Retinal pigment epithelial cell (primary cell): ENCODE data around the gene MRAS.

Source experiments
- DNase-seq: peaks from one replicate; pipeline ENCODE4 v3.0.0-alpha.2; 2010; ENCODE audit warnings: low read depth
- H3K4me3 ChIP-seq: 2 replicates; pipeline ENCODE4 v1.5.1; 2011; ENCODE audit warnings: mild to moderate bottlenecking, low read length, control low read depth, moderate library complexity
- TF ChIP-seq, protein P1 (sequence below): conservative IDR thresholded peaks from 2 replicates; pipeline ENCODE4 v1.5.1; 2011; ENCODE audit warnings: low read depth, low read length, control low read depth, inconsistent platforms

Gene MRAS

GRCh38 chr3:138377804-138378203, 29.4 kb downstream of the MRAS start:
- no peak overlapping the region for H3K4me3 ChIP-seq
- TF ChIP-seq, protein P1, sequence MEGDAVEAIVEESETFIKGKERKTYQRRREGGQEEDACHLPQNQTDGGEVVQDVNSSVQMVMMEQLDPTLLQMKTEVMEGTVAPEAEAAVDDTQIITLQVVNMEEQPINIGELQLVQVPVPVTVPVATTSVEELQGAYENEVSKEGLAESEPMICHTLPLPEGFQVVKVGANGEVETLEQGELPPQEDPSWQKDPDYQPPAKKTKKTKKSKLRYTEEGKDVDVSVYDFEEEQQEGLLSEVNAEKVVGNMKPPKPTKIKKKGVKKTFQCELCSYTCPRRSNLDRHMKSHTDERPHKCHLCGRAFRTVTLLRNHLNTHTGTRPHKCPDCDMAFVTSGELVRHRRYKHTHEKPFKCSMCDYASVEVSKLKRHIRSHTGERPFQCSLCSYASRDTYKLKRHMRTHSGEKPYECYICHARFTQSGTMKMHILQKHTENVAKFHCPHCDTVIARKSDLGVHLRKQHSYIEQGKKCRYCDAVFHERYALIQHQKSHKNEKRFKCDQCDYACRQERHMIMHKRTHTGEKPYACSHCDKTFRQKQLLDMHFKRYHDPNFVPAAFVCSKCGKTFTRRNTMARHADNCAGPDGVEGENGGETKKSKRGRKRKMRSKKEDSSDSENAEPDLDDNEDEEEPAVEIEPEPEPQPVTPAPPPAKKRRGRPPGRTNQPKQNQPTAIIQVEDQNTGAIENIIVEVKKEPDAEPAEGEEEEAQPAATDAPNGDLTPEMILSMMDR, result no peak
- DNase-seq, result no peak

- DNase-seq, result no peak
- TF ChIP-seq, protein P1, result no peak
- no peak overlapping the region for H3K4me3 ChIP-seq
Observed at GRCh38 chr3:138378331-138378730, 30.0 kb downstream of the MRAS start.

- no peak for DNase-seq
- no peak overlapping the region for H3K4me3 ChIP-seq
- TF ChIP-seq, protein P1, result no peak
Observed at GRCh38 chr3:138378990-138379389, 30.6 kb downstream of the MRAS start.

DNA sequence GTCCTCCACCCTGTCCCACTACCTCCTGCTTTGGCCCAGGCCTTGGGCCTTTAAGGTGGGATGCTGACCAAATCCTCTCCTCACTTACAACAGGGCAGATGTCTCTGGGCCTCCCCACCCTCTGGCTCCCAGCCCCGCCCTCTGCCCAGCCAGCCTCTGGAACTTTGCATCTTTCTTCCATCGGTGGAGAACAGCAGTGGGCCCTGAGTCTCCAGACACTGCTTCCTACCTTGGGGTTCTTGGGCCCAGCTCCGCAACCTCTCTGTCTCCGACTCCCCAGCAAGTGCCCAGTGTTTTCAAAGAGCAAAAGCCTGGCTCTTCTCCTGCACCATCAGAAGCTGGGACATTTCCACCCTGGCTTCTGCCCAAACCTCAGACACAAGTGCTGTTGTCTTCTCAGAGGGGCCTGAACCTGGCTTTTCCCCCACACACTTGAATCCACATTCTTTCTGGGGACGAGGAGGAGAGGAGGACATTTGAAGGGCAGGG, 33.1 kb downstream of the MRAS start:
- DNase-seq, result no peak
- TF ChIP-seq, protein P1, result no peak
- H3K4me3 ChIP-seq, result no peak overlapping the region

DNA sequence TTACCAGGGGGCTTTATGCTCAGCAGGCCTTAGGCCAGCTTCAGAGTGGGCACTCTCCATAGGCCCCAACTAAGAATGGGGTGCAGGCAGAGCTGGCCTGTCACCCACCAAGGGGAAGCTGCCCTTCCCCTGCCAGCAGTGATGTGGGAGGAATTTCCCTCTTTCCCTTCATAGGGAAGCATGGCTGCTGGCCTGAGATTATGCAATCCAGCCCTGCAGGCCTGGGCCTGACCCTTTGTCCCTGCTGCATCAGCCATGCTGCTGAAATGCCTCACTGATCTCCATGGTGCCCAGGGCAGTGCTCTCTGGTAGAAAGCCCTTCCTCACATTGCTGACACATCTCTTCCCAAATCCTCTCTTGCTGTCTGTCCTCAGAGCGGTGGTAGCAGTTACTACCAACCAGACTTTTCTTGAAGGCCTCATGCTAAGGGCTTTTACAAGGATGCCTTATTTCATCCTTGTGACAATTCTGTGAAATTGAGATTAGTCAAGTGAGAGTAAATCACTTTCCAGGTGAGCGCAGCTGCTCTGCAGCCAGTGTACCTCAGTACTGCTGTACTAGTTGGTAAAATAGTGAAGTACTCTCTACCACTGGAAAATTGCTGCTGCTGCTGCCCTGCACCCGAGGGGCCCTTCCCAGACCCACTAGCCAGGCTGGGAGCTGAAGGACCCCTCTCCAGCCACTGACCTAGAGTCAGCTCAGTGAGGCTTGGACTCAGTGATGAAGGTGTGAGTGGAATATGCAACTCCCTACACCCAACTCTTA, 33.8 kb downstream of the MRAS start:
- TF ChIP-seq, protein P1, result no peak
- peak; percentile 6 for DNase-seq
- H3K4me3 ChIP-seq, result no peak overlapping the region

DNA sequence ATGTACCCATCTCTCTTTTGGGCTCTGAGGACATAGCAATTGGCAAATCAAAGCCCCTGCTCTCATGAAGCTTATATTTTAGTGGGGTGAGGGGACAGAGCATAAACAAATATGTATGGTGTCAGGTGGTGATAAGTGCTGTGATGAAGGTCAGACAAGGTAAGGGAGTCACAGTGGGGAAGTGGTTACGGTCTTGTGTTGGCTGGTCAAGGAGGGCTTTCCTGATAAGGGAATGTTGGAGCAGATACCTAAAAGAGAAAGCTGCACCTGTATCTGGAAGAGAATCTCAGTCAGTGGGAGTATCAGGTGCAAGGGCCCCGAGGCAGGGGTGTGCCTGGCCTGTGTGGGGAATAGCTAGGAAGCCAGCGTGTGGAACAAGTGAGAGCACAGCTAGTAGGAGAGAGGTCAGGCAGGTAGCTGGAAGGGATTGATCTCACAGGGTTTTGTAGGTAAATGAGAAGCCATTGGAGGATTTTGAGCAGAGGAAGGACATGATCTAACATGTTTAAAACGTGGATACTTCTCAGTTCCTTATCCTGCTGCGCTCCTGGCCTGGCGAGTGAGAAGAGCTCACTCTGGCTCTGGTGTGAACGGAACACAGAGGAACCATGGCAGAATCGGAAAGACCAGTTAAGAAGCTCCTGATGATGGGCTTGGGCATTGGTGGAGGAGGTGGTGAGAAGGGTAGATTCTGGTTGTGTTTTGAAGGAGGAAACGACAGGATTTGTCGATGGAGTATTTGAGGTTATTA, 35.5 kb downstream of the MRAS start:
- H3K4me3 ChIP-seq, result no peak overlapping the region
- no peak for DNase-seq

More for the DNA sequence above, 35.5 kb downstream of the MRAS start:
- TF ChIP-seq, protein P1, result no peak
